Esophagus muscularis mucosa (tissue), 4 donors: Measurements from ENCODE around the gene TUBE1. TPM values are rescaled to one million over a fixed set of nuclear protein-coding genes. Genes with fewer than 3 reads are reported as not detected.

Source experiments
- DNase-seq: peaks from one replicate; pipeline ENCODE4 v3.0.0-alpha.2; 2017; ENCODE audit errors: extremely low spot score
- H3K27ac ChIP-seq, 4 donors: fragments of 200-600 bp; sonication (generic); replicated peaks in 1 of 4; 1 replicate in 3 of 4; 2 replicates in 1 of 4; pipeline ENCODE4 v1.5.1; 2016 to 2019; ENCODE audit warnings: mild to moderate bottlenecking in 1 of 4
- H3K27me3 ChIP-seq, 4 donors: fragments of 200-600 bp; sonication (generic); one replicate each; pipeline versions ENCODE4 v1.5.1 to v1.6.0; 2016 to 2019
- H3K36me3 ChIP-seq, 4 donors: fragments of 200-600 bp; sonication (generic); one replicate each; pipeline ENCODE4 v1.5.1; 2016 to 2019
- H3K4me1 ChIP-seq, 4 donors: fragments of 200-600 bp; sonication (generic); one replicate each; pipeline ENCODE4 v1.5.1; 2016 to 2019
- H3K4me3 ChIP-seq, 4 donors: fragments of 200-600 bp; sonication (generic); 1 replicate in 2 of 4; 2 replicates in 2 of 4; pipeline ENCODE4 v1.5.1; 2016 to 2019; ENCODE audit warnings: mild to moderate bottlenecking in 4 of 4, moderate library complexity in 1 of 4
- H3K9me3 ChIP-seq, 4 donors: fragments of 200-600 bp; sonication (generic); 1 replicate in 3 of 4; 2 replicates in 1 of 4; pipeline ENCODE4 v1.5.1; 2016 to 2019
- CTCF ChIP-seq, 3 experiments: fragments of 200-600 bp in 2 of 3; fragments of 450-650 bp in 1 of 3; sonication (generic) in 2 of 3; IDR thresholded peaks; one replicate each; pipeline ENCODE4 v1.5.1; 2017 to 2019; ENCODE audit warnings: antibody characterized with exemption in 3 of 3, mild to moderate bottlenecking in 2 of 3, moderate library complexity in 1 of 3
- EP300 ChIP-seq: sonication (generic); formaldehyde crosslinking; IDR thresholded peaks from one replicate; pipeline ENCODE4 v1.6.1; 2017; ENCODE audit warnings: antibody characterized with exemption
- POLR2A ChIP-seq: fragments of 450-650 bp; IDR thresholded peaks from one replicate; pipeline ENCODE4 v1.6.1; 2017; ENCODE audit warnings: antibody characterized with exemption, moderate library complexity, mild to moderate bottlenecking, low read depth
- POLR2AphosphoS5 ChIP-seq, 2 donors: sonication (generic); formaldehyde crosslinking; IDR thresholded peaks; one replicate each; pipeline ENCODE4 v1.6.1; 2017; ENCODE audit warnings: antibody characterized with exemption in 2 of 2
- WGBS: methylation state at CpG from one replicate; pipeline ENCODE4 v1.1.5; 2018; 5-methylcytosine and 5-hydroxymethylcytosine counted together
- intact Hi-C: fragments of 100-400 bp; cut with DNase I; formaldehyde crosslinking; loops from one replicate; pipeline ENCODE4 v1.15.1; 2023
- total RNA-seq, 4 donors: library from RNA; depleted of rRNA; stranded (reverse); fragments of >200 nt; gene quantifications; one replicate each; pipeline versions ENCODE4 v1.1.0 to v1.2.1, GENCODE V29; 2016

The TUBE1 gene
- total RNA-seq, 4 donors from 2014 or later, result 15.6 to 35.3 (median 20.3) TPM

- H3K4me3 ChIP-seq, result no peak overlapping the region
- TF ChIP-seq EP300 (no peak), POLR2A (no peak), POLR2AphosphoS5 (IDR thresholded peaks at IDR 0.05) (no peak), CTCF (IDR thresholded peaks at IDR 0.05) (no peak)
- DNase-seq, result no peak
- H3K27ac ChIP-seq, result no peak overlapping the region
- no peaks in the 10 kb centered on the region for H3K27me3 ChIP-seq
- peaks cover 0 to 62% (median 27%) of the 10 kb centered on the region in 4 donors for H3K36me3 ChIP-seq
- WGBS, result 87% methylated on average over 4 of the region's 4 CpGs
- peaks cover 4 to 13% (median 11%) of the 10 kb centered on the region in 4 donors for H3K4me1 ChIP-seq
- no peaks in the 10 kb centered on the region for H3K9me3 ChIP-seq
- intact Hi-C loops, result loop anchor here (10.0 kb wide), 2 partner anchors 233 to 293 kb away; no protein-coding TSS in a partner anchor
Measured at GRCh38 chr6:112081569-112081968, 5.7 kb downstream of the TUBE1 start.

GRCh38 chr6:112066606-112067005 lies 20.7 kb downstream of the TUBE1 start:
- Histone ChIP-seq H3K36me3 (peaks cover 4 to 29% (median 12%) of the 10 kb centered on the region in 4 donors), H3K4me1 (peaks cover 0 to 12% (median 2%) of the 10 kb centered on the region in 4 donors), H3K27ac (no peak overlapping the region), H3K27me3 (no peaks in the 10 kb centered on the region), H3K9me3 (no peaks in the 10 kb centered on the region), H3K4me3 (no peak overlapping the region)
- 88% methylated on average over 3 of the region's 3 CpGs for WGBS
- no peak for TF ChIP-seq POLR2A
- TF ChIP-seq POLR2AphosphoS5 (IDR thresholded peaks at IDR 0.05), result no peak
- no peak for TF ChIP-seq CTCF (IDR thresholded peaks at IDR 0.05)
- intact Hi-C loops, result no loop called here
- no peak for DNase-seq

DNA sequence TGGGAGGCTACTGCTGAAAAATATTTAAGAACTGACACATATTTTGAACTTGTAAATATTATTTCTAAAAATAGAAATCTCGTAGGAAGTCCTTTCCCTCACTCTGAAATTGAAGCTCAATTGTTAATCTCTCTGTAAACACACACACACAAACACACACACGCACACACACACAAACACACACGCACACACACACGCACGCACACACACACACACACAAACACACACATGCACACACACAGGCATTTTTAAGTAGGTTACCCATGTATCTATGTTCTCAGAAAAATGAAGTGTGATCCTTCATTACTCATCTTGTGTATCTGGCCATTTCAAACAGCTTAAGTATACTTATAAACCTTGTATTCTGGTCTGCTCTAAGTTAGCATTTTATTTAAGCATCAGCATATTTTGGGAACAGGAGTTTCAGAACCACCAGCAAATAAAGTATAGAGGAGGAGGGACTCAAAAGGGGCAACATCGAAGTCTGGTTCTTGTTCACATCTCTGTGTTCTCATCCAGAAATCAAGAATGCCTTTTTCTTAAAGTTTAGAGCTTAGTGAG lies 21.8 kb downstream of the TUBE1 start:
- no peak for DNase-seq
- no peak overlapping the region for H3K4me3 ChIP-seq
- H3K27ac ChIP-seq, result no peak overlapping the region
- peaks cover 0 to 18% (median 5%) of the 10 kb centered on the region in 4 donors for H3K36me3 ChIP-seq
- H3K9me3 ChIP-seq, result no peaks in the 10 kb centered on the region
- no peak for TF ChIP-seq POLR2AphosphoS5 (IDR thresholded peaks at IDR 0.05)
- TF ChIP-seq CTCF (IDR thresholded peaks at IDR 0.05), result no peak
- TF ChIP-seq POLR2A, result no peak
- H3K4me1 ChIP-seq, result peaks cover 0 to 12% (median 2%) of the 10 kb centered on the region in 4 donors
- 61% methylated on average over 6 of the region's 6 CpGs for WGBS
- intact Hi-C loops, result no loop called here
- H3K27me3 ChIP-seq, result no peaks in the 10 kb centered on the region

DNA sequence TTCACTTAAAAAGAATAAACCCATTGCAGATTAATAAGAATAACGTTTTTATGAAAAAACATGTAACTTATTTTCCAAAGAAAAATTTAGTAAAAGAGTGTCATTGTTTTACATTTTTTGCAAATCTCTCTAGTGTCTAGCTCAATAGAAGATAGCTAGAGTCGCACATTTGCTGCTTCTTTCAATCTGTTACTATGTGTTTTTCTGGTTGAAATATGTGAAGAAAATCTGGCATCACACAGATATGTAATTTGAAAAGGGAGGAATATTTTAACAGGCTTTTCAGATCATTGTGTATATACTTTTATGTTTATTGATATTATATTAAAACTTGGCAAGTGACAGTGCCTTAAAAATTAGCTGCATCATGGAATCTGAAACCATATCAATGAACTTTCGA lies 24.3 kb downstream of the TUBE1 start:
- Histone ChIP-seq H3K27ac (no peak overlapping the region), H3K36me3 (no peaks in the 10 kb centered on the region), H3K4me1 (peaks cover 0 to 7% (median 0%) of the 10 kb centered on the region in 4 donors), H3K27me3 (no peaks in the 10 kb centered on the region), H3K4me3 (no peak overlapping the region), H3K9me3 (no peaks in the 10 kb centered on the region)
- DNase-seq, result no peak
- no peak for TF ChIP-seq POLR2AphosphoS5 (IDR thresholded peaks at IDR 0.05)
- no peak for TF ChIP-seq POLR2A
- no peak for TF ChIP-seq EP300
- TF ChIP-seq CTCF (IDR thresholded peaks at IDR 0.05), result no peak
- intact Hi-C loops, result no loop called here
- 90% methylated on average over 3 of the region's 3 CpGs for WGBS

GRCh38 chr6:112061605-112062004 lies 25.7 kb downstream of the TUBE1 start:
- H3K9me3 ChIP-seq, result no peaks in the 10 kb centered on the region
- no peaks in the 10 kb centered on the region for H3K27me3 ChIP-seq
- no peaks in the 10 kb centered on the region for H3K36me3 ChIP-seq
- H3K27ac ChIP-seq, result no peak overlapping the region
- WGBS, result 89% methylated on average over 4 of the region's 4 CpGs
- H3K4me1 ChIP-seq, result peaks cover 0 to 7% (median 0%) of the 10 kb centered on the region in 4 donors
- TF ChIP-seq EP300 (no peak), POLR2AphosphoS5 (IDR thresholded peaks at IDR 0.05) (no peak), CTCF (IDR thresholded peaks at IDR 0.05) (no peak), POLR2A (no peak)
- H3K4me3 ChIP-seq, result no peak overlapping the region
- intact Hi-C loops, result no loop called here
- DNase-seq, result no peak
